Kidney (tissue), 14 donors: Measurements from ENCODE around the gene ZSCAN20. TPM values are rescaled to one million over a fixed set of nuclear protein-coding genes. Genes with fewer than 3 reads are reported as not detected.

Source experiments
- DNase-seq, 5 donors: peaks; one replicate each; pipeline ENCODE4 v3.0.0-alpha.2; 2013 to 2020
- FAIRE-seq: peaks from 2 replicates; lab custom pipeline; 2012; peaks lifted over from hg19 to GRCh38; lab: Jason Lieb, UNC
- H3K27ac ChIP-seq, 2 donors: one replicate each; pipeline ENCODE4 v1.7.0; 2013; ENCODE audit warnings: low read depth in 2 of 2, low read length in 2 of 2, inconsistent platforms in 1 of 2
- H3K27me3 ChIP-seq: one replicate; pipeline ENCODE4 v1.7.1; 2013; ENCODE audit warnings: low read length, inconsistent platforms; ENCODE audit not compliant: control insufficient read depth, insufficient read depth
- H3K36me3 ChIP-seq, 3 donors: one replicate each; pipeline versions ENCODE4 v1.7.0 to v1.7.1; 2013; ENCODE audit warnings: low read length in 3 of 3, control low read depth in 1 of 3, inconsistent platforms in 1 of 3; ENCODE audit not compliant: insufficient read depth in 3 of 3, control insufficient read depth in 2 of 3
- H3K4me1 ChIP-seq, 3 donors: one replicate each; pipeline versions ENCODE4 v1.7.0 to v1.7.1; 2013; ENCODE audit warnings: low read length in 3 of 3, inconsistent platforms in 1 of 3, low read depth in 1 of 3; ENCODE audit not compliant: control insufficient read depth in 2 of 3, insufficient read depth in 2 of 3
- H3K4me3 ChIP-seq, 3 donors: one replicate each; pipeline versions ENCODE4 v1.7.0 to v1.8.1; 2013; ENCODE audit warnings: low read length in 3 of 3, control low read depth in 1 of 3, inconsistent platforms in 1 of 3
- H3K9ac ChIP-seq, 3 donors: one replicate each; pipeline versions ENCODE4 v1.7.0 to v1.7.1; 2013; ENCODE audit warnings: low read length in 3 of 3, control low read depth in 1 of 3, inconsistent platforms in 1 of 3
- H3K9me3 ChIP-seq, 3 donors: one replicate each; pipeline versions ENCODE4 v1.7.0 to v1.7.1; 2013; ENCODE audit warnings: low read length in 3 of 3, control low read depth in 1 of 3, inconsistent platforms in 1 of 3; ENCODE audit not compliant: control insufficient read depth in 2 of 3, insufficient read depth in 1 of 3
- intact Hi-C: fragments of 100-400 bp; cut with DNase I; formaldehyde crosslinking; loops from one replicate; pipeline ENCODE4 v1.11.1; 2022
- polyA plus RNA-seq: library from polyadenylated mRNA; stranded (reverse); fragments of 350-450 nt; fragmentation: Illumina TruSeq; extraction: RNeasy Lipid Tissue Mini Kit (QIAGEN cat#74804); gene quantifications from one replicate; pipeline ENCODE4 v1.2.3, GENCODE V29; 2014; ENCODE audit warnings: low read depth, low replicate concordance; ENCODE audit not compliant: insufficient read depth
- total RNA-seq: library from RNA; stranded (reverse); fragmentation: NEBNext Ultra II Directional; extraction: Animal tissue kit (Norgen Biotek cat#: 25700); gene quantifications from one replicate; pipeline ENCODE4 v1.2.1, GENCODE V29; 2021
- TF ChIP-seq, protein P1 (sequence below): IDR thresholded peaks from 3 replicates; pipeline ENCODE4 v1.5.1; 2012; ENCODE audit warnings: mild to moderate bottlenecking, moderate library complexity, borderline replicate concordance; ENCODE audit not compliant: insufficient read depth; ENCODE audit errors: extremely low read depth
- donor health status: control.
- donor health status: control.
- donor health status: control.
- donor health status: control.
- donor health status: control.
- donor health status: DM: yes; HTN: yes; CAD: no.
- donor health status: Normal renal cell carcinoma (clear cell type).

ZSCAN20 gene
- total and polyA plus RNA-seq, 2 donors from 2014 or later, result 0.99 to 6.3 TPM

DNA sequence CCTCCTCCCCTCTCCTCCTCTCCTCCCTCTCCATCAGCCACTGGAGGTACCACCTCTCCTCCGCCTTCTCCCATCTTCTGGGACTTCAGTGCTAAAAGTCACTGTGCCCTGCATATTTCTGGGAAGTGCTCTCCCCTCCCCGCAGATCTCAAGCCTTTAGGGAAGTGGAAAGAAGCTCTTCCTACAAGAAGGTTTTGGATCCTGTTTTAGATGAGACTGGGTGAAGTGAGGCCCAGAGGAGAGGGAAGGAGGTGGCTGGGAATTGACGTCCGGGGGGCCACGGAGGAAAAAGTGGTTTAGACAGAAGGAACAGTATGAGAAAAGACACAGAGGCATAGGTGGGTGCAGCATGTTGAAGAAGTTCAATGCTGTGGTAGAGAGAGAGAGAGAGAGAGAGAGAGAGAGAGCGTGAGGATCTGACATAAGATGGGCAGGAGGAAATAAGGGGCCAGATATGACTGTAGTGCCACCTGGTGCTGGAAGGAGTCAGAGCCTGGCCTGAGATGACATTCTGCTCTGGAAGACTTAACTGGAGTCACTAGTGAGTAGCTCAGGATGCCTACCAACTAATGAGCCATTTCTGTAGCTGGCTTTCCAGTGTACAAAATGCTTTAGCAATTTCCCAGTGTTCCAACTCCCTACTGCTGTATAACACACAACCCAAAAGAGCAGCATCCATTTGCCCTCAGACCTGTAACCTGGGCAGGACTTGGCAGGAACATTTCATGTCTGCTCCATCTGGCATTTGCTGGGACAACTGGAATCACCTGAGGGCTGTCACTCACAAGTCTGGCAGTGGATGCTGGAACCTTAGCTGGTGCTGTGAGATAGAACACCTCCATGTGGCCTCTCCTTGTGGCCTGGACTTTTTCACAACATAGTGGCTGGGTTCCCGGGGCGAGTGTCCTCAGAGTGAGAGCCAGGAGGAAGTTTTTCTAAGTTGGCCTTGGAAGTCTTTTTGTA lies 16.6 kb upstream of the ZSCAN20 start:
- FAIRE-seq (peak; percentile 6), DNase-seq (peak in 4 of 5 donors; percentile 82 to 92 (median 87))
- H3K27ac ChIP-seq, result no peak overlapping the region
- TF ChIP-seq, protein P1, sequence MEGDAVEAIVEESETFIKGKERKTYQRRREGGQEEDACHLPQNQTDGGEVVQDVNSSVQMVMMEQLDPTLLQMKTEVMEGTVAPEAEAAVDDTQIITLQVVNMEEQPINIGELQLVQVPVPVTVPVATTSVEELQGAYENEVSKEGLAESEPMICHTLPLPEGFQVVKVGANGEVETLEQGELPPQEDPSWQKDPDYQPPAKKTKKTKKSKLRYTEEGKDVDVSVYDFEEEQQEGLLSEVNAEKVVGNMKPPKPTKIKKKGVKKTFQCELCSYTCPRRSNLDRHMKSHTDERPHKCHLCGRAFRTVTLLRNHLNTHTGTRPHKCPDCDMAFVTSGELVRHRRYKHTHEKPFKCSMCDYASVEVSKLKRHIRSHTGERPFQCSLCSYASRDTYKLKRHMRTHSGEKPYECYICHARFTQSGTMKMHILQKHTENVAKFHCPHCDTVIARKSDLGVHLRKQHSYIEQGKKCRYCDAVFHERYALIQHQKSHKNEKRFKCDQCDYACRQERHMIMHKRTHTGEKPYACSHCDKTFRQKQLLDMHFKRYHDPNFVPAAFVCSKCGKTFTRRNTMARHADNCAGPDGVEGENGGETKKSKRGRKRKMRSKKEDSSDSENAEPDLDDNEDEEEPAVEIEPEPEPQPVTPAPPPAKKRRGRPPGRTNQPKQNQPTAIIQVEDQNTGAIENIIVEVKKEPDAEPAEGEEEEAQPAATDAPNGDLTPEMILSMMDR, result peak; percentile 65
- H3K9ac ChIP-seq, result no peak overlapping the region
- H3K4me3 ChIP-seq, result no peak overlapping the region
- H3K4me1 ChIP-seq, result no peaks in the 10 kb centered on the region
- H3K27me3 ChIP-seq, result no peaks in the 10 kb centered on the region
- no peaks in the 10 kb centered on the region for H3K36me3 ChIP-seq
- H3K9me3 ChIP-seq, result no peaks in the 10 kb centered on the region
- intact Hi-C loops, result no loop called here

- no peaks in the 10 kb centered on the region for H3K9me3 ChIP-seq
- TF ChIP-seq, protein P1, result no peak
- intact Hi-C loops, result no loop called here
Measured at GRCh38 chr1:33456502-33456886, 16.0 kb upstream of the ZSCAN20 start.

GRCh38 chr1:33459691-33460090 lies 12.8 kb upstream of the ZSCAN20 start:
- Histone ChIP-seq H3K9me3 (no peaks in the 10 kb centered on the region), H3K27ac (no peak overlapping the region), H3K4me3 (no peak overlapping the region), H3K4me1 (no peaks in the 10 kb centered on the region), H3K9ac (no peak overlapping the region), H3K36me3 (no peaks in the 10 kb centered on the region), H3K27me3 (no peaks in the 10 kb centered on the region)
- TF ChIP-seq, protein P1, result no peak
- intact Hi-C loops, result loop anchor here (10.0 kb wide), 1 partner anchor 175 kb away; no protein-coding TSS in a partner anchor
- FAIRE-seq (no peak), DNase-seq (no peak)

More at GRCh38 chr1:33456502-33456886, 16.0 kb upstream of the ZSCAN20 start:
- FAIRE-seq (no peak), DNase-seq (no peak)
- no peak overlapping the region for H3K4me3 ChIP-seq
- H3K27me3 ChIP-seq, result no peaks in the 10 kb centered on the region
- H3K27ac ChIP-seq, result no peak overlapping the region
- no peak overlapping the region for H3K9ac ChIP-seq
- no peaks in the 10 kb centered on the region for H3K4me1 ChIP-seq
- H3K36me3 ChIP-seq, result no peaks in the 10 kb centered on the region
